IPS DF 4.7 (cell line): Measurements from ENCODE around the gene DIPK2B.

Source experiments
- DNase-seq: peaks from one replicate; pipeline ENCODE4 v3.0.0-alpha.2; 2013; ENCODE audit warnings: low spot score; ENCODE audit errors: extremely low read depth

Gene DIPK2B

GRCh38 chrX:45200741-45201234, at the start of gene DIPK2B:
TSS of gene DIPK2B (minus strand) at chrX:45200876. CDS start at chrX:45200826, 50 bp downstream.
- DNase-seq, result no peak

GRCh38 chrX:45240301-45240700, 39.6 kb upstream of the DIPK2B start:
- DNase-seq, result no peak

- no peak for DNase-seq
These were observed 37.8 kb upstream of the DIPK2B start for GRCh38 chrX:45238489-45238888.

GRCh38 chrX:45233531-45233930, 32.9 kb upstream of the DIPK2B start:
- DNase-seq, result no peak

- DNase-seq, result no peak
These were observed 31.5 kb upstream of the DIPK2B start for GRCh38 chrX:45232139-45232538.

- DNase-seq, result no peak
These were observed 29.7 kb upstream of the DIPK2B start for GRCh38 chrX:45230410-45230809.

- no peak for DNase-seq
These were observed 28.7 kb upstream of the DIPK2B start for GRCh38 chrX:45229348-45229747.

- DNase-seq, result no peak
These were observed 27.4 kb upstream of the DIPK2B start for GRCh38 chrX:45228126-45228525.

- DNase-seq, result no peak
These were observed 7.6 kb upstream of the DIPK2B start for GRCh38 chrX:45208121-45208856.

- no peak for DNase-seq
These were observed 1.5 kb upstream of the DIPK2B start for GRCh38 chrX:45202171-45202570.

GRCh38 chrX:45198706-45199105, 2.0 kb downstream of the DIPK2B start:
- no peak for DNase-seq

- DNase-seq, result no peak
These were observed 2.4 kb downstream of the DIPK2B start for GRCh38 chrX:45198301-45198700.

GRCh38 chrX:45196701-45197100, 4.0 kb downstream of the DIPK2B start:
- DNase-seq, result no peak

GRCh38 chrX:45191820-45192409, 8.8 kb downstream of the DIPK2B start:
- no peak for DNase-seq

- DNase-seq, result no peak
These were observed 9.3 kb downstream of the DIPK2B start for GRCh38 chrX:45191383-45191782.

- DNase-seq, result no peak
These were observed 12.9 kb downstream of the DIPK2B start for GRCh38 chrX:45187731-45188130.

GRCh38 chrX:45186643-45187026, 14.0 kb downstream of the DIPK2B start:
- DNase-seq, result no peak

GRCh38 chrX:45184211-45184610, 16.5 kb downstream of the DIPK2B start:
- DNase-seq, result no peak

- no peak for DNase-seq
These were observed 27.8 kb downstream of the DIPK2B start for GRCh38 chrX:45172890-45173289.

- no peak for DNase-seq
These were observed 33.9 kb downstream of the DIPK2B start for GRCh38 chrX:45166781-45167180.

- no peak for DNase-seq
These were observed 35.0 kb downstream of the DIPK2B start for GRCh38 chrX:45165726-45166125.

- no peak for DNase-seq
These were observed 35.7 kb downstream of the DIPK2B start for GRCh38 chrX:45164995-45165394.

- no peak for DNase-seq
These were observed 36.6 kb downstream of the DIPK2B start for GRCh38 chrX:45164021-45164621.
